HepG2 (cell line): ENCODE measurements around the gene NAIF1. TPM values are rescaled to one million over a fixed set of nuclear protein-coding genes. Genes with fewer than 3 reads are reported as not detected.

Experiments used
- BCL3 ChIP-seq: sonication (generic); formaldehyde crosslinking; IDR thresholded peaks from 2 replicates; pipeline ENCODE4 v1.5.1; 2020; ENCODE audit warnings: mild to moderate bottlenecking, missing genetic modification reagents, moderate library complexity
- CBX2 ChIP-seq, 2 experiments: fragments of 200-600 bp in 1 of 2; sonication (generic); formaldehyde crosslinking in 1 of 2; IDR thresholded peaks; 2 replicates each; pipeline versions ENCODE4 v1.7.0 to v1.8.1; 2018 to 2022; ENCODE audit warnings: low read depth in 2 of 2, low read length in 1 of 2, mild to moderate bottlenecking in 1 of 2, missing genetic modification reagents in 1 of 2
- DNMT1 ChIP-seq: sonication (generic); formaldehyde crosslinking; IDR thresholded peaks from 2 replicates; pipeline ENCODE4 v1.5.1; 2020; ENCODE audit warnings: mild to moderate bottlenecking, missing genetic modification reagents
- ETS1 ChIP-seq: sonication (generic); formaldehyde crosslinking; IDR thresholded peaks from 2 replicates; pipeline ENCODE4 v1.4.0; 2020; ENCODE audit warnings: missing genetic modification reagents
- GABPA ChIP-seq, 2 experiments: IDR thresholded peaks; 2 replicates each; pipeline ENCODE4 v1.6.1; 2011 to 2016; ENCODE audit warnings: low read depth in 2 of 2, low read length in 1 of 2, missing biosample characterization in 1 of 2, missing genetic modification characterization in 1 of 2
- GFI1 ChIP-seq: sonication (generic); formaldehyde crosslinking; IDR thresholded peaks from 2 replicates; pipeline ENCODE4 v1.5.0; 2020; ENCODE audit warnings: missing genetic modification reagents, mild to moderate bottlenecking, borderline replicate concordance
- MTA3 ChIP-seq: sonication (generic); formaldehyde crosslinking; IDR thresholded peaks from 2 replicates; pipeline ENCODE4 v1.4.0; 2020; ENCODE audit warnings: missing genetic modification reagents
- NR2F1 ChIP-seq, 2 experiments: fragments of 450-650 bp in 1 of 2; formaldehyde crosslinking in 1 of 2; IDR thresholded peaks; 2 replicates each; pipeline versions ENCODE4 v1.5.0 to v1.6.1; 2016 to 2020; ENCODE audit warnings: mild to moderate bottlenecking in 1 of 2, missing compliant biosample characterization in 1 of 2, missing genetic modification reagents in 1 of 2, moderate library complexity in 1 of 2
- NR2F2 ChIP-seq: IDR thresholded peaks from 2 replicates; pipeline ENCODE4 v1.6.1; 2012; ENCODE audit warnings: low read depth, inconsistent platforms, borderline replicate concordance
- NR2F6 ChIP-seq, 2 experiments: IDR thresholded peaks; 2 replicates each; pipeline ENCODE4 v1.6.1; 2016; ENCODE audit warnings: antibody characterized with exemption in 1 of 2, mild to moderate bottlenecking in 1 of 2
- PAWR ChIP-seq: sonication (generic); formaldehyde crosslinking; IDR thresholded peaks from 2 replicates; pipeline ENCODE4 v1.4.0; 2020; ENCODE audit warnings: missing genetic modification reagents, mild to moderate bottlenecking, borderline replicate concordance
- SAP130 ChIP-seq: IDR thresholded peaks from 2 replicates; pipeline ENCODE4 v1.6.1; 2016; ENCODE audit warnings: low read depth
- XBP1 ChIP-seq: sonication (generic); formaldehyde crosslinking; IDR thresholded peaks from 2 replicates; pipeline ENCODE4 v1.5.0; 2020; ENCODE audit warnings: missing genetic modification reagents
- ZBTB26 ChIP-seq: IDR thresholded peaks from 2 replicates; pipeline ENCODE4 v1.6.1; 2016; ENCODE audit warnings: missing compliant biosample characterization, missing genetic modification reagents, borderline replicate concordance
- ZBTB7A ChIP-seq: sonication (generic); formaldehyde crosslinking; IDR thresholded peaks from 2 replicates; pipeline ENCODE4 v1.8.0; 2022; ENCODE audit warnings: mild to moderate bottlenecking, missing genetic modification reagents
- ZFX ChIP-seq: sonication (generic); formaldehyde crosslinking; IDR thresholded peaks from 2 replicates; pipeline ENCODE4 v1.4.0; 2020; ENCODE audit warnings: mild to moderate bottlenecking, low read depth, missing genetic modification reagents, moderate library complexity
- ZMAT5 ChIP-seq: sonication (generic); formaldehyde crosslinking; IDR thresholded peaks from 2 replicates; pipeline ENCODE4 v1.5.0; 2020; ENCODE audit warnings: mild to moderate bottlenecking, low read depth, missing genetic modification reagents, borderline replicate concordance
- ZMYM4 ChIP-seq: sonication (generic); formaldehyde crosslinking; IDR thresholded peaks from 2 replicates; pipeline ENCODE4 v1.8.1; 2023; ENCODE audit warnings: mild to moderate bottlenecking, missing genetic modification reagents
- ZNF414 ChIP-seq: sonication (generic); formaldehyde crosslinking; IDR thresholded peaks from 2 replicates; pipeline ENCODE4 v1.5.0; 2020; ENCODE audit warnings: missing genetic modification reagents
- polyA plus RNA-seq, 8 experiments: library from polyadenylated mRNA; depleted of rRNA in 3 of 8; stranded (reverse) in 7 of 8; unstranded in 1 of 8; fragments of >200 nt; fragmentation: Illumina TruSeq in 4 of 8; extraction: Trizol in 4 of 8; gene quantifications; 2 replicates each; pipeline versions ENCODE4 v1.2.1 to v1.2.3, GENCODE V29; 2011 to 2016; ENCODE audit warnings: low read depth in 4 of 8, missing spikeins in 1 of 8, mixed read lengths in 1 of 8; ENCODE audit not compliant: insufficient read depth in 1 of 8
- total RNA-seq, 5 experiments: library from RNA; depleted of rRNA; stranded (reverse); fragments of >200 nt; fragmentation: Illumina TruSeq; extraction: Trizol; gene quantifications; 2 replicates each; pipeline ENCODE4 v1.2.3, GENCODE V29; 2016; ENCODE audit warnings: low read depth in 1 of 5

NAIF1 gene
- total and polyA plus RNA-seq, 2 of the 13 experiments (the other 11 are each of a cell fraction or from before 2014, with no cell fraction given) = 6.0 to 6.9 TPM

- TF ChIP-seq NR2F2 = 0 out of 2 replicates have a peak, but pooled peaks have one; percentile 44
- no peak for TF ChIP-seq ZFX
- TF ChIP-seq GABPA (IDR thresholded peaks at IDR 0.05; ENCODE audit: low read depth, low read length) = no peak
- no peak for TF ChIP-seq GABPA (CRISPR knock-in tag; IDR thresholded peaks at IDR 0.05; ENCODE audit: low read depth)
- no peak for TF ChIP-seq ZMAT5 (CRISPR knock-in tag)
- peak in 1 of 2 experiments; percentile 80; a peak in 3 of 4 replicates for TF ChIP-seq NR2F1 (CRISPR knock-in tag; IDR thresholded peaks at IDR 0.05)
- TF ChIP-seq PAWR (CRISPR knock-in tag) = no peak
- no peak for TF ChIP-seq BCL3
- peak; percentile 36; the same call in 1 of the 2 replicates for TF ChIP-seq SAP130 (CRISPR knock-in tag)
- no peak for TF ChIP-seq ZBTB7A (CRISPR knock-in tag)
- TF ChIP-seq CBX2 (IDR thresholded peaks at IDR 0.05; ENCODE audit: low read depth, low read length) = no peak
- TF ChIP-seq CBX2 (CRISPR knock-in tag; IDR thresholded peaks at IDR 0.05; ENCODE audit: low read depth) = no peak
- no peak for TF ChIP-seq ZMYM4 (CRISPR knock-in tag)
- peak; percentile 61 for TF ChIP-seq NR2F6 (IDR thresholded peaks at IDR 0.05)
- TF ChIP-seq NR2F6 (CRISPR knock-in tag; IDR thresholded peaks at IDR 0.05) = peak; percentile 76
- TF ChIP-seq ZNF414 (CRISPR knock-in tag) = no peak
- TF ChIP-seq GFI1 (CRISPR knock-in tag) = no peak
- TF ChIP-seq MTA3 (CRISPR knock-in tag) = no peak
- TF ChIP-seq ZBTB26 (CRISPR knock-in tag) = no peak
- no peak for TF ChIP-seq DNMT1
- no peak for TF ChIP-seq XBP1 (CRISPR knock-in tag)
- TF ChIP-seq ETS1 (CRISPR knock-in tag) = no peak
Measured at GRCh38 chr9:128081056-128081455, 13.9 kb upstream of the NAIF1 start (continued).
